Measurements from ENCODE around the gene CMTM1.

CMTM1 gene

DNA sequence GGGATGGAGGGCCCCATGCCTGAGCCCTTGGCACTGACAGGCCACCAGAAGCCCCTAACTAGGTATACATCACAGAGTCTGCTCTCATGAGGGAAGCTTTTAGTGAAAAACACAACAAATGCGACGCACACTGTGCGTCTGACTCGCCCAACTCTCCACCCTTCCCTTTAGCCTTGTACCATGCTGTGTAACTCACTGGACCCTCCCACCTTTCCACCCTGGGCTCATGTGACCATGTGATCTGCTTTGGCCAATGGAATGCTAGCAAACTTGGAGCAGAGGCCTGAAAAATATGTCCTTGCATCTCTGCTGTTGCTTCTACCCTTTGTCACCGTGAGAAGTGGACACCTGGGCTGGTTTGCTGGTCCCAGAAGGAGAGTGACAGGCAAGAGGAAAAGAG lies 37.9 kb upstream of the CMTM1 start:
- Histone ChIP-seq H3K4me1 (ENCODE audit: insufficient read depth, low read length) (peaks cover 29% of the 10 kb centered on the region), H3K27me3 (ENCODE audit: insufficient read depth, low read length, poor library complexity) (no peaks in the 10 kb centered on the region), H3K36me3 (ENCODE audit: insufficient read depth, low read length) (peaks cover 32% of the 10 kb centered on the region), H3K79me2 (ENCODE audit: insufficient read depth, low read length) (no peaks in the 10 kb centered on the region), H3K4me3 (ENCODE audit: low read depth in 1 of 2, low read length in 2 of 2) (no peak overlapping the region), H3K27ac (ENCODE audit: low read length) (peak overlapping the region; percentile 5; the same call in 1 of the 2 replicates), H3K9me3 (ENCODE audit: insufficient read depth, low read length, severe bottlenecking) (no peaks in the 10 kb centered on the region), H2AFZ (ENCODE audit: low read depth, low read length) (no peak overlapping the region), H4K20me1 (ENCODE audit: insufficient read depth, low read length) (no peaks in the 10 kb centered on the region), H3K4me2 (ENCODE audit: insufficient read depth, low read length) (no peak overlapping the region), H3K9ac (ENCODE audit: low read depth, low read length) (no peak overlapping the region)
- no peak for TF ChIP-seq EZH2 (IDR thresholded peaks at IDR 0.05; ENCODE audit: borderline replicate concordance, low read depth, low read length, severe bottlenecking)
- TF ChIP-seq, protein P1, sequence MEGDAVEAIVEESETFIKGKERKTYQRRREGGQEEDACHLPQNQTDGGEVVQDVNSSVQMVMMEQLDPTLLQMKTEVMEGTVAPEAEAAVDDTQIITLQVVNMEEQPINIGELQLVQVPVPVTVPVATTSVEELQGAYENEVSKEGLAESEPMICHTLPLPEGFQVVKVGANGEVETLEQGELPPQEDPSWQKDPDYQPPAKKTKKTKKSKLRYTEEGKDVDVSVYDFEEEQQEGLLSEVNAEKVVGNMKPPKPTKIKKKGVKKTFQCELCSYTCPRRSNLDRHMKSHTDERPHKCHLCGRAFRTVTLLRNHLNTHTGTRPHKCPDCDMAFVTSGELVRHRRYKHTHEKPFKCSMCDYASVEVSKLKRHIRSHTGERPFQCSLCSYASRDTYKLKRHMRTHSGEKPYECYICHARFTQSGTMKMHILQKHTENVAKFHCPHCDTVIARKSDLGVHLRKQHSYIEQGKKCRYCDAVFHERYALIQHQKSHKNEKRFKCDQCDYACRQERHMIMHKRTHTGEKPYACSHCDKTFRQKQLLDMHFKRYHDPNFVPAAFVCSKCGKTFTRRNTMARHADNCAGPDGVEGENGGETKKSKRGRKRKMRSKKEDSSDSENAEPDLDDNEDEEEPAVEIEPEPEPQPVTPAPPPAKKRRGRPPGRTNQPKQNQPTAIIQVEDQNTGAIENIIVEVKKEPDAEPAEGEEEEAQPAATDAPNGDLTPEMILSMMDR (IDR thresholded peaks at IDR 0.05; ENCODE audit: borderline replicate concordance, extremely low read depth, low read length, poor library complexity, severe bottlenecking): no peak
- DNase-seq (no peak), ATAC-seq (ENCODE audit: insufficient read depth, low read depth) (no peak)

DNA sequence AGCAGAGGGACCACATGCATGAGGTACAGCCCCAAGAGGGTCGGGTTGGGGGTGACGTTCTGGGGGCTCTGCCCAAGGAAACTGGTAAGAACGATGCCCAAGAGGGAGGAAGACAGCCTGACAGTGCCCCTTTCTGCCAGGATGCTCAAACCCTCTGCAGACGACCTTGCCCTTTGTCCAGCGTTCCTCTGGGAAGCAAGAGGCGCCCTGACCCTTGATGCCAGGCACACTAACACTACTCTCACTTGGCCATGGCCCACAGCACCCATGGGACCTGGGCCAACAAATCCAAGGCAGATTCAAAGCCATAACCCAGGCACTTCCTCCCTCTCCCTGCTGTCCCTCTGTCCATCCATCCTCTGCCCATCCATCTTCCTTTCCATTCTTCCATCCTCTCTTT lies 36.8 kb upstream of the CMTM1 start:
- H3K9me3 ChIP-seq (ENCODE audit: insufficient read depth, low read length, severe bottlenecking): no peaks in the 10 kb centered on the region
- H3K27ac ChIP-seq (ENCODE audit: low read length): 0 out of 2 replicates have a peak overlapping the region, but pooled peaks have one; percentile 48
- H3K4me2 ChIP-seq (ENCODE audit: insufficient read depth, low read length): no peak overlapping the region
- peaks cover 32% of the 10 kb centered on the region for H3K36me3 ChIP-seq (ENCODE audit: insufficient read depth, low read length)
- H3K9ac ChIP-seq (ENCODE audit: low read depth, low read length): no peak overlapping the region
- no peak overlapping the region for H2AFZ ChIP-seq (ENCODE audit: low read depth, low read length)
- H4K20me1 ChIP-seq (ENCODE audit: insufficient read depth, low read length): no peaks in the 10 kb centered on the region
- no peak for DNase-seq
- no peak for ATAC-seq (ENCODE audit: insufficient read depth, low read depth)
- no peak for TF ChIP-seq EZH2 (IDR thresholded peaks at IDR 0.05; ENCODE audit: borderline replicate concordance, low read depth, low read length, severe bottlenecking)
- TF ChIP-seq, protein P1 (IDR thresholded peaks at IDR 0.05; ENCODE audit: borderline replicate concordance, extremely low read depth, low read length, poor library complexity, severe bottlenecking): no peak
- no peaks in the 10 kb centered on the region for H3K27me3 ChIP-seq (ENCODE audit: insufficient read depth, low read length, poor library complexity)
- no peaks in the 10 kb centered on the region for H3K79me2 ChIP-seq (ENCODE audit: insufficient read depth, low read length)
- H3K4me1 ChIP-seq (ENCODE audit: insufficient read depth, low read length): peaks cover 17% of the 10 kb centered on the region
- no peak overlapping the region for H3K4me3 ChIP-seq (ENCODE audit: low read depth in 1 of 2, low read length in 2 of 2)

DNA sequence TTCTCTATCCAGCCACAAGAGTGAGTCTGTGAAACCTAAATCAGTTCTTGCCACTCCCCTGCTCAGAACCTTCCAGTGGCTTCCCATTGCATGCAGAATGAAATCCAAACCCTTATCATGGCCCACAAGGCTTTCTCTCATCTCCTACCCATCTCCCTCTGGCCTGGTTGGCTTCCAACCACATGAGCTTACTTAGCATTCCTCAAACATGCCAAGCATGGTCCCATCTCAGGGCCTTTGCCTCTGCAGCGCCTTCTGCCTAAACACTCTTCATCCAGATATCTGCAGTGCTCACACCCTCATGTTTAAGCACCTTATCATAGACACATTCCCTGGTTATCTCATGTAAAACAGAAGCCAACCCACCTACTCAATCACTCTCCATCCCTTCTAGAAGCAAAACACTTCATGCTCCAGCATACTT lies 31.9 kb upstream of the CMTM1 start:
- DNase-seq (no peak), ATAC-seq (ENCODE audit: insufficient read depth, low read depth) (no peak)
- H3K79me2 ChIP-seq (ENCODE audit: insufficient read depth, low read length): no peaks in the 10 kb centered on the region
- H3K9me3 ChIP-seq (ENCODE audit: insufficient read depth, low read length, severe bottlenecking): no peaks in the 10 kb centered on the region
- no peak overlapping the region for H3K9ac ChIP-seq (ENCODE audit: low read depth, low read length)
- H3K36me3 ChIP-seq (ENCODE audit: insufficient read depth, low read length): peaks cover 20% of the 10 kb centered on the region
- TF ChIP-seq EZH2 (IDR thresholded peaks at IDR 0.05; ENCODE audit: borderline replicate concordance, low read depth, low read length, severe bottlenecking): no peak
- TF ChIP-seq, protein P1 (IDR thresholded peaks at IDR 0.05; ENCODE audit: borderline replicate concordance, extremely low read depth, low read length, poor library complexity, severe bottlenecking): no peak
- no peak overlapping the region for H3K4me2 ChIP-seq (ENCODE audit: insufficient read depth, low read length)
- H3K27ac ChIP-seq (ENCODE audit: low read length): no peak overlapping the region
- no peaks in the 10 kb centered on the region for H4K20me1 ChIP-seq (ENCODE audit: insufficient read depth, low read length)
- no peak overlapping the region for H2AFZ ChIP-seq (ENCODE audit: low read depth, low read length)
- no peak overlapping the region for H3K4me3 ChIP-seq (ENCODE audit: low read depth in 1 of 2, low read length in 2 of 2)
- peaks cover 8% of the 10 kb centered on the region for H3K4me1 ChIP-seq (ENCODE audit: insufficient read depth, low read length)
- no peaks in the 10 kb centered on the region for H3K27me3 ChIP-seq (ENCODE audit: insufficient read depth, low read length, poor library complexity)

DNA sequence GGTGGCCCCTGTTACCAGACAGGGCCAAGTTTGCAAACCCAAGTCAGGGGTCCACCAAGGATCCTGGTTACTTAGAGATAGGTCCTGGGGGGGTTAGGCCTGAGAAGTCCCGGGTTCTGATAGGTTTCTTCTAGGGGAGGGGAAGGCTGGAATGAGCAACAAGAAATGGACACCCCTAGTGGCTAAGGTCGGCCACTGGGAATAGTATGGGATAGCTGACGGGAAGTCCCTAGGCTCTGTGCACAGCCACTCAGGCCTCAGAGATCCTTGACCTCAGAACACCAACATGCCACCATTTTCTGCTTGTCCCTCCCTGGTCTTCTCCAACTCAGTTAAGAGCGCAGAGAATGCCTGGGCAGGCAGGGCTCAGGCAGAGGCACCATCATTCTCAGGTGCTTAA lies 29.7 kb upstream of the CMTM1 start:
- Histone ChIP-seq H3K4me1 (ENCODE audit: insufficient read depth, low read length) (peaks cover 24% of the 10 kb centered on the region), H3K4me2 (ENCODE audit: insufficient read depth, low read length) (no peak overlapping the region), H3K4me3 (ENCODE audit: low read depth in 1 of 2, low read length in 2 of 2) (no peak overlapping the region), H3K9me3 (ENCODE audit: insufficient read depth, low read length, severe bottlenecking) (no peaks in the 10 kb centered on the region), H4K20me1 (ENCODE audit: insufficient read depth, low read length) (no peaks in the 10 kb centered on the region), H3K9ac (ENCODE audit: low read depth, low read length) (no peak overlapping the region), H2AFZ (ENCODE audit: low read depth, low read length) (no peak overlapping the region), H3K36me3 (ENCODE audit: insufficient read depth, low read length) (peaks cover 4% of the 10 kb centered on the region; the same call in 1 of the 2 replicates), H3K27me3 (ENCODE audit: insufficient read depth, low read length, poor library complexity) (no peaks in the 10 kb centered on the region), H3K79me2 (ENCODE audit: insufficient read depth, low read length) (no peaks in the 10 kb centered on the region), H3K27ac (ENCODE audit: low read length) (peak overlapping the region; percentile 18; the same call in 1 of the 2 replicates)
- DNase-seq (no peak), ATAC-seq (ENCODE audit: insufficient read depth, low read depth) (no peak)
- TF ChIP-seq EZH2 (IDR thresholded peaks at IDR 0.05; ENCODE audit: borderline replicate concordance, low read depth, low read length, severe bottlenecking): no peak
- TF ChIP-seq, protein P1 (IDR thresholded peaks at IDR 0.05; ENCODE audit: borderline replicate concordance, extremely low read depth, low read length, poor library complexity, severe bottlenecking): no peak

All from DND-41 (cell line).